ENCODE measurements around the gene CCNT1. TPM values are rescaled to one million over a fixed set of nuclear protein-coding genes. Genes with fewer than 3 reads are reported as not detected.

The CCNT1 gene
- total and polyA plus RNA-seq, 4 donors: 3.2 to 18.2 (median 10.4) TPM

GRCh38 chr12:48690990-48691389 is 25.5 kb downstream of the CCNT1 start (continued):
- TF ChIP-seq, protein P1, sequence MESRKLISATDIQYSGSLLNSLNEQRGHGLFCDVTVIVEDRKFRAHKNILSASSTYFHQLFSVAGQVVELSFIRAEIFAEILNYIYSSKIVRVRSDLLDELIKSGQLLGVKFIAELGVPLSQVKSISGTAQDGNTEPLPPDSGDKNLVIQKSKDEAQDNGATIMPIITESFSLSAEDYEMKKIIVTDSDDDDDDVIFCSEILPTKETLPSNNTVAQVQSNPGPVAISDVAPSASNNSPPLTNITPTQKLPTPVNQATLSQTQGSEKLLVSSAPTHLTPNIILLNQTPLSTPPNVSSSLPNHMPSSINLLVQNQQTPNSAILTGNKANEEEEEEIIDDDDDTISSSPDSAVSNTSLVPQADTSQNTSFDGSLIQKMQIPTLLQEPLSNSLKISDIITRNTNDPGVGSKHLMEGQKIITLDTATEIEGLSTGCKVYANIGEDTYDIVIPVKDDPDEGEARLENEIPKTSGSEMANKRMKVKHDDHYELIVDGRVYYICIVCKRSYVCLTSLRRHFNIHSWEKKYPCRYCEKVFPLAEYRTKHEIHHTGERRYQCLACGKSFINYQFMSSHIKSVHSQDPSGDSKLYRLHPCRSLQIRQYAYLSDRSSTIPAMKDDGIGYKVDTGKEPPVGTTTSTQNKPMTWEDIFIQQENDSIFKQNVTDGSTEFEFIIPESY (IDR thresholded peaks at IDR 0.05): no peak
- TF ChIP-seq, protein P2, sequence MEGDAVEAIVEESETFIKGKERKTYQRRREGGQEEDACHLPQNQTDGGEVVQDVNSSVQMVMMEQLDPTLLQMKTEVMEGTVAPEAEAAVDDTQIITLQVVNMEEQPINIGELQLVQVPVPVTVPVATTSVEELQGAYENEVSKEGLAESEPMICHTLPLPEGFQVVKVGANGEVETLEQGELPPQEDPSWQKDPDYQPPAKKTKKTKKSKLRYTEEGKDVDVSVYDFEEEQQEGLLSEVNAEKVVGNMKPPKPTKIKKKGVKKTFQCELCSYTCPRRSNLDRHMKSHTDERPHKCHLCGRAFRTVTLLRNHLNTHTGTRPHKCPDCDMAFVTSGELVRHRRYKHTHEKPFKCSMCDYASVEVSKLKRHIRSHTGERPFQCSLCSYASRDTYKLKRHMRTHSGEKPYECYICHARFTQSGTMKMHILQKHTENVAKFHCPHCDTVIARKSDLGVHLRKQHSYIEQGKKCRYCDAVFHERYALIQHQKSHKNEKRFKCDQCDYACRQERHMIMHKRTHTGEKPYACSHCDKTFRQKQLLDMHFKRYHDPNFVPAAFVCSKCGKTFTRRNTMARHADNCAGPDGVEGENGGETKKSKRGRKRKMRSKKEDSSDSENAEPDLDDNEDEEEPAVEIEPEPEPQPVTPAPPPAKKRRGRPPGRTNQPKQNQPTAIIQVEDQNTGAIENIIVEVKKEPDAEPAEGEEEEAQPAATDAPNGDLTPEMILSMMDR (IDR thresholded peaks at IDR 0.05; ENCODE audit: low read depth, low read length, missing input control): no peak
- TF ChIP-seq ATF3 (IDR thresholded peaks at IDR 0.05): no peak

GRCh38 chr12:48690436-48690835 is 26.1 kb downstream of the CCNT1 start:
- no peaks in the 10 kb centered on the region for H3K4me1 ChIP-seq (ENCODE audit: control insufficient read depth in 4 of 4, insufficient read depth in 4 of 4, low read length in 3 of 4)
- no peak for TF ChIP-seq RAD21 (IDR thresholded peaks at IDR 0.05)
- no peak for TF ChIP-seq GABPA (IDR thresholded peaks at IDR 0.05 in 1 of 2, conservative IDR thresholded peaks at IDR 0.05 in 1 of 2)
- no peak for TF ChIP-seq RXRA (IDR thresholded peaks at IDR 0.05)
- TF ChIP-seq, protein P1 (IDR thresholded peaks at IDR 0.05): no peak
- no peak for TF ChIP-seq ATF3 (IDR thresholded peaks at IDR 0.05)
- no peak for DNase-seq (ENCODE audit: low spot score)
- 92% methylated on average over 4 of the region's 4 CpGs for whole genome bisulfite sequencing
- H3K4me3 ChIP-seq (ENCODE audit: low read depth in 1 of 3, low read length in 3 of 3): no peak overlapping the region
- no peak overlapping the region for H3K27ac ChIP-seq (ENCODE audit: low read depth in 1 of 2, low read length in 2 of 2)
- no peaks in the 10 kb centered on the region for H3K9me3 ChIP-seq (ENCODE audit: control insufficient read depth in 4 of 4, low read length in 3 of 4)
- no peak overlapping the region for H3K9ac ChIP-seq (ENCODE audit: low read depth in 1 of 2, low read length in 2 of 2)
- H3K27me3 ChIP-seq (ENCODE audit: control insufficient read depth in 4 of 4, insufficient read depth in 4 of 4, low read length in 3 of 4): no peaks in the 10 kb centered on the region
- H3K36me3 ChIP-seq (ENCODE audit: control insufficient read depth in 4 of 4, insufficient read depth in 3 of 4, low read depth in 1 of 4, low read length in 3 of 4): peaks cover 5 to 46% (median 34%) of the 10 kb centered on the region in 4 donors

GRCh38 chr12:48688836-48689235 is 27.7 kb downstream of the CCNT1 start:
- Histone ChIP-seq H3K9me3 (ENCODE audit: control insufficient read depth in 4 of 4, low read length in 3 of 4) (no peaks in the 10 kb centered on the region), H3K9ac (ENCODE audit: low read depth in 1 of 2, low read length in 2 of 2) (no peak overlapping the region), H3K27me3 (ENCODE audit: control insufficient read depth in 4 of 4, insufficient read depth in 4 of 4, low read length in 3 of 4) (no peaks in the 10 kb centered on the region), H3K4me3 (ENCODE audit: low read depth in 1 of 3, low read length in 3 of 3) (no peak overlapping the region), H3K4me1 (ENCODE audit: control insufficient read depth in 4 of 4, insufficient read depth in 4 of 4, low read length in 3 of 4) (no peaks in the 10 kb centered on the region), H3K27ac (ENCODE audit: low read depth in 1 of 2, low read length in 2 of 2) (no peak overlapping the region), H3K36me3 (ENCODE audit: control insufficient read depth in 4 of 4, insufficient read depth in 3 of 4, low read depth in 1 of 4, low read length in 3 of 4) (peaks cover 3 to 30% (median 20%) of the 10 kb centered on the region in 4 donors)
- TF ChIP-seq GABPA (IDR thresholded peaks at IDR 0.05 in 1 of 2, conservative IDR thresholded peaks at IDR 0.05 in 1 of 2): no peak
- no peak for TF ChIP-seq SP1 (IDR thresholded peaks at IDR 0.05)
- TF ChIP-seq TAF1 (conservative IDR thresholded peaks at IDR 0.05): no peak
- TF ChIP-seq, protein P3, sequence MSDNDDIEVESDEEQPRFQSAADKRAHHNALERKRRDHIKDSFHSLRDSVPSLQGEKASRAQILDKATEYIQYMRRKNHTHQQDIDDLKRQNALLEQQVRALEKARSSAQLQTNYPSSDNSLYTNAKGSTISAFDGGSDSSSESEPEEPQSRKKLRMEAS (IDR thresholded peaks at IDR 0.05): no peak
- no peak for DNase-seq (ENCODE audit: low spot score)
- 68% methylated on average over 1 of the region's 1 CpG for WGBS
